ENCODE measurements around the gene DCAF11. TPM values are rescaled to one million over a fixed set of nuclear protein-coding genes. Genes with fewer than 3 reads are reported as not detected.

DCAF11 gene
- total and polyA plus RNA-seq, 12 donors = 19.7 to 99.7 (median 70.8) TPM

GRCh38 chr14:24150993-24151392, 36.4 kb downstream of the DCAF11 start:
- H3K36me3 ChIP-seq = peaks cover 0 to 76% (median 64%) of the 10 kb centered on the region in 9 donors
- H3K4me3 ChIP-seq = no peak overlapping the region
- intact Hi-C loops (cut with DNase I) = no loop called here
- no peak overlapping the region for H3K27ac ChIP-seq
- WGBS, 2 donors = 89% methylated on average over 9 of the region's 9 CpGs
- peaks cover 9 to 25% (median 19%) of the 10 kb centered on the region in 9 donors for H3K4me1 ChIP-seq
- no peak for ATAC-seq
- TF ChIP-seq, protein P1, sequence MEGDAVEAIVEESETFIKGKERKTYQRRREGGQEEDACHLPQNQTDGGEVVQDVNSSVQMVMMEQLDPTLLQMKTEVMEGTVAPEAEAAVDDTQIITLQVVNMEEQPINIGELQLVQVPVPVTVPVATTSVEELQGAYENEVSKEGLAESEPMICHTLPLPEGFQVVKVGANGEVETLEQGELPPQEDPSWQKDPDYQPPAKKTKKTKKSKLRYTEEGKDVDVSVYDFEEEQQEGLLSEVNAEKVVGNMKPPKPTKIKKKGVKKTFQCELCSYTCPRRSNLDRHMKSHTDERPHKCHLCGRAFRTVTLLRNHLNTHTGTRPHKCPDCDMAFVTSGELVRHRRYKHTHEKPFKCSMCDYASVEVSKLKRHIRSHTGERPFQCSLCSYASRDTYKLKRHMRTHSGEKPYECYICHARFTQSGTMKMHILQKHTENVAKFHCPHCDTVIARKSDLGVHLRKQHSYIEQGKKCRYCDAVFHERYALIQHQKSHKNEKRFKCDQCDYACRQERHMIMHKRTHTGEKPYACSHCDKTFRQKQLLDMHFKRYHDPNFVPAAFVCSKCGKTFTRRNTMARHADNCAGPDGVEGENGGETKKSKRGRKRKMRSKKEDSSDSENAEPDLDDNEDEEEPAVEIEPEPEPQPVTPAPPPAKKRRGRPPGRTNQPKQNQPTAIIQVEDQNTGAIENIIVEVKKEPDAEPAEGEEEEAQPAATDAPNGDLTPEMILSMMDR (IDR thresholded peaks at IDR 0.05) = no peak
- no peaks in the 10 kb centered on the region for H3K27me3 ChIP-seq
- no peaks in the 10 kb centered on the region for H3K9me3 ChIP-seq
- no peak for DNase-seq

GRCh38 chr14:24151404-24152080, 37.0 kb downstream of the DCAF11 start:
- intact Hi-C loops (cut with DNase I) = no loop called here
- Histone ChIP-seq H3K27ac (no peak overlapping the region), H3K9me3 (no peaks in the 10 kb centered on the region), H3K36me3 (peaks cover 0 to 81% (median 70%) of the 10 kb centered on the region in 9 donors), H3K27me3 (no peaks in the 10 kb centered on the region), H3K4me3 (no peak overlapping the region), H3K4me1 (peaks cover 7 to 24% (median 17%) of the 10 kb centered on the region in 9 donors)
- ATAC-seq (no peak), DNase-seq (no peak)
- 93 to 94% methylated on average over 16 of the region's 16 CpGs for WGBS, 2 donors
- TF ChIP-seq, protein P1 (IDR thresholded peaks at IDR 0.05) = no peak

DNA sequence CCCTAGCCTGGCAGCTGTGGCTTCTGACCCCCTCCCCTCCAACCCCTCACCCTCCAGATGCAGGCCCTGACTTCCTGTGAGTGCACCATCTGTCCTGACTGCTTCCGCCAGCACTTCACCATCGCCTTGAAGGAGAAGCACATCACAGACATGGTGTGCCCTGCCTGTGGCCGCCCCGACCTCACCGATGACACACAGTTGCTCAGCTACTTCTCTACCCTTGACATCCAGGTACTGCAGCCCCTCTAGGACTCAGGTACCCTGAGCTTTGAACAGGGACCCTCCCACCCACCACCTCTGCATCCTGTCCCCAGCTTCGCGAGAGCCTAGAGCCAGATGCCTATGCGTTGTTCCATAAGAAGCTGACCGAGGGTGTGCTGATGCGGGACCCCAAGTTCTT, 40.5 kb downstream of the DCAF11 start:
- WGBS, 2 donors = 93 to 94% methylated on average over 10 of the region's 10 CpGs
- no peak for DNase-seq
- Histone ChIP-seq H3K27ac (no peak overlapping the region), H3K27me3 (no peaks in the 10 kb centered on the region), H3K4me3 (no peak overlapping the region), H3K4me1 (peaks cover 0 to under 1% (median 0%) of the 10 kb centered on the region in 9 donors), H3K36me3 (peaks cover 0 to 100% (median 73%) of the 10 kb centered on the region in 9 donors), H3K9me3 (no peaks in the 10 kb centered on the region)
- TF ChIP-seq, protein P1 (IDR thresholded peaks at IDR 0.05) = no peak
- intact Hi-C loops (cut with DNase I) = no loop called here
- no peak for ATAC-seq

- H3K36me3 ChIP-seq = peaks cover 0 to 90% (median 56%) of the 10 kb centered on the region in 9 donors
- WGBS, 2 donors = 94 to 95% methylated on average over 1 of the region's 1 CpG
Measured at GRCh38 chr14:24156840-24157239, 42.3 kb downstream of the DCAF11 start.

More at GRCh38 chr14:24156840-24157239, 42.3 kb downstream of the DCAF11 start:
- H3K27me3 ChIP-seq = no peaks in the 10 kb centered on the region
- ATAC-seq = no peak
- H3K4me3 ChIP-seq = no peak overlapping the region
- intact Hi-C loops (cut with DNase I) = no loop called here
- H3K9me3 ChIP-seq = no peaks in the 10 kb centered on the region
- H3K4me1 ChIP-seq = peaks cover 5 to 15% (median 8%) of the 10 kb centered on the region in 9 donors
- TF ChIP-seq, protein P1 (IDR thresholded peaks at IDR 0.05) = no peak
- no peak for DNase-seq
- no peak overlapping the region for H3K27ac ChIP-seq

All from heart right ventricle (tissue), 16 donors.